Trophoblast cell (in vitro differentiated cells and primary cell): ENCODE data around the gene TSHZ2.

Experiments
- DNase-seq, 2 donors: peaks; one replicate each; pipeline ENCODE4 v3.0.0-alpha.2; 2016
- H2AFZ ChIP-seq: 2 replicates; pipeline ENCODE4 v1.6.1; 2013; ENCODE audit warnings: low read length, moderate library complexity, mild to moderate bottlenecking; ENCODE audit not compliant: insufficient read depth, poor library complexity
- H2AK5ac ChIP-seq: 2 replicates; pipeline ENCODE4 v1.6.1; 2013; ENCODE audit warnings: mild to moderate bottlenecking, low read length
- H2BK120ac ChIP-seq: 2 replicates; pipeline ENCODE4 v1.6.1; 2013; ENCODE audit warnings: low read length, mild to moderate bottlenecking, moderate library complexity; ENCODE audit not compliant: insufficient read depth, poor library complexity
- H2BK12ac ChIP-seq: 2 replicates; pipeline ENCODE4 v1.6.1; 2013; ENCODE audit warnings: mild to moderate bottlenecking, low read length, moderate library complexity
- H2BK5ac ChIP-seq: 2 replicates; pipeline ENCODE4 v1.6.1; 2013; ENCODE audit warnings: low read length, low read depth, moderate library complexity, mild to moderate bottlenecking; ENCODE audit not compliant: poor library complexity
- H3K14ac ChIP-seq: 2 replicates; pipeline ENCODE4 v1.6.1; 2013; ENCODE audit warnings: mild to moderate bottlenecking, low read length
- H3K18ac ChIP-seq: 2 replicates; pipeline ENCODE4 v1.6.1; 2013; ENCODE audit warnings: mild to moderate bottlenecking, low read length
- H3K23ac ChIP-seq: 2 replicates; pipeline ENCODE4 v1.6.1; 2013; ENCODE audit warnings: low read length
- H3K27ac ChIP-seq: 2 replicates; pipeline ENCODE4 v1.5.1; 2013; ENCODE audit warnings: low read depth, mild to moderate bottlenecking, inconsistent platforms, low read length, moderate library complexity
- H3K27me3 ChIP-seq: 2 replicates; pipeline ENCODE4 v1.6.1; 2013; ENCODE audit warnings: inconsistent platforms, mild to moderate bottlenecking, low read length, moderate library complexity; ENCODE audit not compliant: insufficient read depth
- H3K36me3 ChIP-seq, 2 experiments: 1 replicate in 1 of 2; 2 replicates in 1 of 2; pipeline ENCODE4 v1.6.1; 2013; ENCODE audit warnings: low read length in 2 of 2, mild to moderate bottlenecking in 2 of 2, moderate library complexity in 1 of 2; ENCODE audit not compliant: insufficient read depth in 2 of 2, control insufficient read depth in 1 of 2
- H3K4ac ChIP-seq: 2 replicates; pipeline ENCODE4 v1.6.1; 2013; ENCODE audit warnings: low read depth, mild to moderate bottlenecking, low read length, moderate library complexity
- H3K4me1 ChIP-seq, 2 experiments: 1 replicate in 1 of 2; 2 replicates in 1 of 2; pipeline ENCODE4 v1.6.1; 2013; ENCODE audit warnings: low read length in 2 of 2, mild to moderate bottlenecking in 2 of 2, moderate library complexity in 1 of 2; ENCODE audit not compliant: insufficient read depth in 2 of 2, control insufficient read depth in 1 of 2
- H3K4me2 ChIP-seq: 2 replicates; pipeline ENCODE4 v1.6.1; 2013; ENCODE audit warnings: inconsistent platforms, mild to moderate bottlenecking, low read length, moderate library complexity
- H3K4me3 ChIP-seq: 2 replicates; pipeline ENCODE4 v1.5.1; 2013; ENCODE audit warnings: mild to moderate bottlenecking, low read depth, low read length, inconsistent platforms
- H3K79me1 ChIP-seq: one replicate; pipeline ENCODE4 v1.6.1; 2013; ENCODE audit warnings: low read length
- H3K79me2 ChIP-seq: 2 replicates; pipeline ENCODE4 v1.6.1; 2013; ENCODE audit warnings: low read length, mild to moderate bottlenecking; ENCODE audit not compliant: control insufficient read depth, insufficient read depth, poor library complexity
- H3K9ac ChIP-seq: 2 replicates; pipeline ENCODE4 v1.6.1; 2013; ENCODE audit warnings: mild to moderate bottlenecking, low read length
- H3K9me3 ChIP-seq: 2 replicates; pipeline ENCODE4 v1.6.1; 2013; ENCODE audit warnings: low read depth, mild to moderate bottlenecking, control low read depth, inconsistent platforms, low read length; ENCODE audit not compliant: insufficient read depth
- H4K12ac ChIP-seq: 2 replicates; pipeline ENCODE4 v1.6.1; 2013; ENCODE audit warnings: low read depth, mild to moderate bottlenecking, low read length, moderate library complexity
- H4K8ac ChIP-seq: 2 replicates; pipeline ENCODE4 v1.6.1; 2013; ENCODE audit warnings: low read depth, mild to moderate bottlenecking, low read length, moderate library complexity
- H4K91ac ChIP-seq: one replicate; pipeline ENCODE4 v1.6.1; 2013; ENCODE audit warnings: low read depth, mild to moderate bottlenecking, low read length, moderate library complexity
- WGBS: extraction: QIAGEN DNeasy Blood & Tissue Kit; methylation state at CpG from one replicate; pipeline ENCODE4 v1.1.7; 2013; ENCODE audit warnings: missing lambda C conversion rate; ENCODE audit not compliant: insufficient read length, insufficient coverage; ENCODE audit errors: extremely low coverage; 5-methylcytosine and 5-hydroxymethylcytosine counted together

Gene TSHZ2

DNA sequence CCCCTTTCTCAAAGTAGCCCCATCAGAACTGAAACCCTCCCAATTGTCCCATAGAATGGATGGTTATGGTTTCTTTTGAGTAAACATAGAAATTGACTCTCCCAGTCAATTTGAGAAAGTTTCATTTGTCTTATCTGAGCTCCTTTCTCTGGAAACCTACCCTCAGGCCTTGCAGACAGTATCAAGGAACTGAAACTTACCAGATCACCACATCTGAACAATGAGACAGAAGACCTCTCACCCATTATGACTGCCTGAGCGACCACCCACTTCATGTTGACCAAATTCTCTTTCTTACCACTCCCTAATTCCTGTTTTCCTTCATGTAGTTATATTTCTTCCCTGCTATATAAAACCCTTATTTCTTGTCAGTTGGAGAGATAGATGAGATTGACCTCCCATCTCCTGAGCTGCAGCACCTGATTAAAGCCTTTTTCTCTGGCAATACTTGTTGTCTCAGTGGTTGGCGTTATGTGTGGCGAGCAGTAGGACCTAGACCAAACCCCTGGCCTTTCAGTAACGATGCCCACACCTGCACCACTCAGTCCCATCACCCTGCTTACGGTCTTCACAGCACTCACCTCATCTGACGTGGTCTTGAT, 482.6 kb downstream of the TSHZ2 start:
- H3K23ac ChIP-seq, result no peak overlapping the region
- no peaks in the 10 kb centered on the region for H3K4me1 ChIP-seq
- no peaks in the 10 kb centered on the region for H3K27me3 ChIP-seq
- no peak for DNase-seq
- no CpG with 5 or more reads among the region's 6 CpGs for WGBS
- no peak overlapping the region for H2BK12ac ChIP-seq
- no peak overlapping the region for H3K18ac ChIP-seq
- no peaks in the 10 kb centered on the region for H3K36me3 ChIP-seq
- no peak overlapping the region for H4K12ac ChIP-seq
- H2AFZ ChIP-seq, result no peak overlapping the region
- peaks cover 7% of the 10 kb centered on the region for H3K9me3 ChIP-seq
- H4K8ac ChIP-seq, result no peak overlapping the region
- no peak overlapping the region for H3K14ac ChIP-seq
- no peak overlapping the region for H3K4ac ChIP-seq
- no peak overlapping the region for H3K27ac ChIP-seq
- no peak overlapping the region for H3K9ac ChIP-seq
- no peak overlapping the region for H2BK120ac ChIP-seq
- no peak overlapping the region for H4K91ac ChIP-seq
- H3K79me1 ChIP-seq, result no peaks in the 10 kb centered on the region
- H3K79me2 ChIP-seq, result no peaks in the 10 kb centered on the region
- no peak overlapping the region for H2AK5ac ChIP-seq
- no peak overlapping the region for H2BK5ac ChIP-seq
- H3K4me3 ChIP-seq, result no peak overlapping the region
- H3K4me2 ChIP-seq, result no peak overlapping the region

DNA sequence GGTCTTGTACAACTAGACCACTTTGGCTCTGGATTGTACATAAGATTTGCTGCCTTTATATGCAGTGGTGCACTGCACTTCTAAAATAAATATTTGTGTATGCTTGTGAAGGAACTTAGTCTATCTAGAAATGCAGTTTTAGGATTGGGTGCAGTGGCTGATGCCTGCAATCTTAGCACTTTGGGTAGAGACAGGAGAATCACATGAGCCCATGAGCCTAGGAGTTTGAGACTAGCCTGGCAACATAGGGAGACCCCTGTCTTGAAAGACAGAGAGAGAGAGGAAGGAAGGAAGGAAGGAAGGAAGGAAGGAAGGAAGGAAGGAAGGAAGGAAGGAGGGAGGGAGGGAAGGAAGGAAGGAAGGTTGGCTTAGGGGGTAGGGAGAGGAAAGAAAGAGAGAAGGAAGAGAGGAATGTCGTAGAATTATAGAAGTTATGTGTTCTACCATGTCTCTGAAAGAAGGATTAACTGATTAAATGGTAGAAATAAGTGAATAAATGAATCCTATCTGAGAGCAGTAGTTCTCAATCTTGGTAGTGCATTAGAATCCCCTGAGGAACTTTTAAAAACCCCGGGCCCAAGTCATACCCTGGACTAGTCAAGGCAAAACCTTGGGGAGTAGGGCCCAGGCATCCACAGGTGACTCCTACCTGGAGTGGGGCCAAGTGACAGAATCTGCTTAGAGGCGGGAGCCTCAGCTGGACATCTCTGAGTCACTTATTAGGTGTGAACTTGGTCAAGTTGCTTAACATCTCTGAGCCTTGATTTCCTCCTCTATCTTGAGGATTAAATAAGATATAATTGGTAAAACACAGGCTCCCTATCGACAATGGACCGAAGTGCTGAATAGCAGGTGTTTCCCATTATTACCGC, 491.2 kb downstream of the TSHZ2 start:
- Histone ChIP-seq H3K79me1 (no peaks in the 10 kb centered on the region), H3K9ac (no peak overlapping the region), H4K12ac (no peak overlapping the region), H3K9me3 (no peaks in the 10 kb centered on the region), H3K23ac (no peak overlapping the region), H2BK5ac (no peak overlapping the region), H3K4me2 (no peak overlapping the region), H3K36me3 (no peaks in the 10 kb centered on the region), H3K27ac (no peak overlapping the region), H3K14ac (no peak overlapping the region), H2BK120ac (no peak overlapping the region), H3K79me2 (no peaks in the 10 kb centered on the region), H3K27me3 (no peaks in the 10 kb centered on the region), H3K4me1 (no peaks in the 10 kb centered on the region), H3K18ac (no peak overlapping the region), H3K4ac (no peak overlapping the region), H2AFZ (no peak overlapping the region), H4K91ac (no peak overlapping the region), H2BK12ac (no peak overlapping the region), H2AK5ac (no peak overlapping the region), H3K4me3 (no peak overlapping the region), H4K8ac (no peak overlapping the region)
- no peak for DNase-seq
- 100% methylated on average over 1 of the region's 6 CpGs for WGBS

DNA sequence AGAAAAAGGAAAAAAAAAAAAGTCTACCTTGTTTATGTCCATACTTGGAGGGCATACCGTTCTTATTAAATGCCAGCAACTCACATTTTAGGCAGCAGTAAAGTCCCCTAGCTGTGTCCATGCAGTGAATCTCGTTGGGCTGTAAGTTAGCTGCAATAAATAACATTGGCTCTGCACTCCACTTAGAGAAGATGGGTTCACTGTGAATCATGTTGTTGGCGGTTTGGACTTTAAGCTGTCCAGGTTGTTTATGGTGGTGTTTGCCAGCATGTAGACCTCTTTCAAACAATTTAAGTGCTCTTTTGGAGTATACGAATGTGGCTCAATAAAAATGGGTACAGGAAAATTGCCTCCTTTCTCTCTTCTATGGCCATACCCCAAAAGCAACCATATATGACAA, 494.1 kb downstream of the TSHZ2 start:
- Histone ChIP-seq H3K4ac (no peak overlapping the region), H2BK120ac (no peak overlapping the region), H3K4me1 (no peaks in the 10 kb centered on the region), H3K18ac (no peak overlapping the region), H2BK5ac (no peak overlapping the region), H3K79me2 (no peaks in the 10 kb centered on the region), H3K9ac (no peak overlapping the region), H2AFZ (no peak overlapping the region), H4K12ac (no peak overlapping the region), H4K8ac (no peak overlapping the region), H3K36me3 (no peaks in the 10 kb centered on the region), H2BK12ac (no peak overlapping the region), H3K14ac (no peak overlapping the region), H3K27me3 (no peaks in the 10 kb centered on the region), H3K27ac (no peak overlapping the region), H4K91ac (no peak overlapping the region), H3K4me3 (no peak overlapping the region), H3K79me1 (no peaks in the 10 kb centered on the region), H3K4me2 (no peak overlapping the region), H2AK5ac (no peak overlapping the region), H3K9me3 (no peaks in the 10 kb centered on the region), H3K23ac (no peak overlapping the region)
- WGBS, result no CpG with 5 or more reads among the region's 4 CpGs
- DNase-seq, result no peak

DNA sequence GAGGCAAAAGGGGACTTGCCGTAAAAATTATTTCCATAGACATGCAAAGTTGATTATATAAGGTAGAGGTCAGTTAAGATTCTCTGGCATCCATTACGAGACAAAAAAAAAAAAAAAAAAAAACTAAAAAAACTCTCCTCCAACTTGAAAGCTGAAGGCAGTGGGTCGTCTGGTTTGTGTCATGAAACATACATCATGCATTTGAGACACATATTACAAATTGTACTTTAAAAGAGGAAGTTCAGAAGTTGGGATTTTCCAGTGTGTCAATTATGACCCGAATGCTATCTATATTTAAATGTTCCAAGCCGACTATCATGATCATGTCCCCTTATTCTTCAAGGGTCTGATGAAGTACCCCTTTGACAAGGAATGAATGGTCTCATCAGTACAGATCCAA, 496.4 kb downstream of the TSHZ2 start:
- no peak overlapping the region for H2BK12ac ChIP-seq
- H3K36me3 ChIP-seq, result no peaks in the 10 kb centered on the region
- H3K23ac ChIP-seq, result no peak overlapping the region
- H3K4me3 ChIP-seq, result no peak overlapping the region
- no peak overlapping the region for H3K14ac ChIP-seq
- no peak overlapping the region for H3K9ac ChIP-seq
- no peak overlapping the region for H4K91ac ChIP-seq
- H3K4me1 ChIP-seq, result no peaks in the 10 kb centered on the region
- H2AFZ ChIP-seq, result no peak overlapping the region
- no peak overlapping the region for H2BK120ac ChIP-seq
- H3K18ac ChIP-seq, result no peak overlapping the region
- no peak overlapping the region for H4K12ac ChIP-seq
- no peak overlapping the region for H2AK5ac ChIP-seq
- H3K27ac ChIP-seq, result no peak overlapping the region
- H3K27me3 ChIP-seq, result no peaks in the 10 kb centered on the region
- WGBS, result no CpG with 5 or more reads among the region's 5 CpGs
- H4K8ac ChIP-seq, result no peak overlapping the region
- no peak overlapping the region for H2BK5ac ChIP-seq
- H3K4ac ChIP-seq, result no peak overlapping the region
- no peak overlapping the region for H3K4me2 ChIP-seq
- no peaks in the 10 kb centered on the region for H3K79me1 ChIP-seq
- no peaks in the 10 kb centered on the region for H3K9me3 ChIP-seq
- DNase-seq, result no peak
- no peaks in the 10 kb centered on the region for H3K79me2 ChIP-seq
